CD4-positive, alpha-beta T cell (primary cell): Measurements from ENCODE around the gene ZNF784. TPM values are rescaled to one million over a fixed set of nuclear protein-coding genes. Genes with fewer than 3 reads are reported as not detected.

ENCODE experiments used
- ATAC-seq: fragments of 200-7000 bp; cut with Tn5 transposase; one replicate; pipeline ENCODE4 v1.10.0; 2022; ENCODE audit warnings: mild to moderate bottlenecking; ENCODE audit not compliant: poor library complexity
- CTCF ChIA-PET: fragments of 350-600 bp; sonication (Branson Sonifier 250); formaldehyde crosslinking; loops from one replicate; lab custom pipeline; 2021; ENCODE audit warnings: antibody characterized with exemption, inconsistent platforms; lab: Charles Lee
- POLR2A ChIA-PET: fragments of 350-600 bp; sonication (Branson Sonifier 250); formaldehyde crosslinking; loops from one replicate; lab custom pipeline; 2021; ENCODE audit warnings: antibody characterized with exemption, inconsistent platforms; lab: Charles Lee
- DNase-seq, 14 experiments: peaks; one replicate each; pipeline ENCODE4 v3.0.0-alpha.2; 2013 to 2020; ENCODE audit warnings: mixed read lengths in 2 of 14
- H3K27ac ChIP-seq, 2 donors: one replicate each; pipeline versions ENCODE4 v1.5.1 to v1.7.0; 2013; ENCODE audit warnings: low read length in 2 of 2, low read depth in 1 of 2, mild to moderate bottlenecking in 1 of 2
- H3K27me3 ChIP-seq, 2 experiments: 1 replicate in 1 of 2; 2 replicates in 1 of 2; pipeline versions ENCODE4 v1.6.1 to v1.7.0; 2013; ENCODE audit warnings: low read length in 2 of 2, control low read depth in 1 of 2, mild to moderate bottlenecking in 1 of 2, moderate library complexity in 1 of 2; ENCODE audit not compliant: insufficient read depth in 2 of 2, control insufficient read depth in 1 of 2
- H3K36me3 ChIP-seq: one replicate; pipeline ENCODE4 v1.6.1; 2013; ENCODE audit warnings: low read length, control low read depth; ENCODE audit not compliant: insufficient read depth
- H3K4me1 ChIP-seq: one replicate; pipeline ENCODE4 v1.6.1; 2013; ENCODE audit warnings: low read length, control low read depth; ENCODE audit not compliant: insufficient read depth
- H3K4me3 ChIP-seq: one replicate; pipeline ENCODE4 v1.5.1; 2013; ENCODE audit warnings: mild to moderate bottlenecking, low read length, moderate library complexity
- H3K9me3 ChIP-seq, 2 experiments: 1 replicate in 1 of 2; 2 replicates in 1 of 2; pipeline versions ENCODE4 v1.6.1 to v1.7.0; 2013; ENCODE audit warnings: low read length in 2 of 2, mild to moderate bottlenecking in 2 of 2, control low read depth in 1 of 2, moderate library complexity in 1 of 2; ENCODE audit not compliant: control insufficient read depth in 1 of 2, insufficient read depth in 1 of 2
- H3K27ac Mint-ChIP-seq: one replicate; pipeline ENCODE4 v1.8.0; 2020; ENCODE audit warnings: mixed read lengths
- H3K27me3 Mint-ChIP-seq: one replicate; pipeline ENCODE4 v1.8.0; 2021; ENCODE audit warnings: mixed read lengths
- H3K36me3 Mint-ChIP-seq: one replicate; pipeline ENCODE4 v1.8.0; 2021; ENCODE audit warnings: low read depth, mixed read lengths
- H3K4me1 Mint-ChIP-seq: one replicate; pipeline ENCODE4 v1.8.0; 2021; ENCODE audit warnings: low read depth, mixed read lengths
- H3K4me3 Mint-ChIP-seq: one replicate; pipeline ENCODE4 v1.8.0; 2020; ENCODE audit warnings: mild to moderate bottlenecking, mixed read lengths
- H3K9me3 Mint-ChIP-seq: one replicate; pipeline ENCODE4 v1.8.0; 2020; ENCODE audit warnings: mixed read lengths
- intact Hi-C, 2 experiments: fragments of 100-400 bp; cut with DNase I in 1 of 2; cut with micrococcal nuclease in 1 of 2; formaldehyde crosslinking; loops; one replicate each; pipeline versions ENCODE4 v1.15.1 to v1.9.0; 2023 to 2025; cut with DNase I, micrococcal nuclease
- total RNA-seq, 174 experiments: library from RNA in 2 of 174; stranded (reverse) in 2 of 174; gene quantifications; one replicate each; pipeline ENCODE4 v1.2.3 and lab custom pipeline; 2021 to 2026
- TF ChIP-seq, protein P1 (sequence below): fragments of 200-600 bp; IDR thresholded peaks from one replicate; pipeline ENCODE4 v1.8.0; 2022; ENCODE audit warnings: antibody characterized with exemption, mild to moderate bottlenecking

The ZNF784 gene
- total RNA-seq, 2 experiments from 2014 or later = 11.2 to 11.8 TPM

- no peak for ATAC-seq
- intact Hi-C loops = loop anchor here (1.0 to 10.0 kb wide), 4 partner anchors 15 to 1461 kb away; partner anchors contain the start of genes EPN1 (in 2 of the 2), PPP1R12C (in 1 of the 2) and TSEN34 (in 1 of the 2)
These were observed 31.3 kb upstream of the ZNF784 start for GRCh38 chr19:55655648-55656040.

DNA sequence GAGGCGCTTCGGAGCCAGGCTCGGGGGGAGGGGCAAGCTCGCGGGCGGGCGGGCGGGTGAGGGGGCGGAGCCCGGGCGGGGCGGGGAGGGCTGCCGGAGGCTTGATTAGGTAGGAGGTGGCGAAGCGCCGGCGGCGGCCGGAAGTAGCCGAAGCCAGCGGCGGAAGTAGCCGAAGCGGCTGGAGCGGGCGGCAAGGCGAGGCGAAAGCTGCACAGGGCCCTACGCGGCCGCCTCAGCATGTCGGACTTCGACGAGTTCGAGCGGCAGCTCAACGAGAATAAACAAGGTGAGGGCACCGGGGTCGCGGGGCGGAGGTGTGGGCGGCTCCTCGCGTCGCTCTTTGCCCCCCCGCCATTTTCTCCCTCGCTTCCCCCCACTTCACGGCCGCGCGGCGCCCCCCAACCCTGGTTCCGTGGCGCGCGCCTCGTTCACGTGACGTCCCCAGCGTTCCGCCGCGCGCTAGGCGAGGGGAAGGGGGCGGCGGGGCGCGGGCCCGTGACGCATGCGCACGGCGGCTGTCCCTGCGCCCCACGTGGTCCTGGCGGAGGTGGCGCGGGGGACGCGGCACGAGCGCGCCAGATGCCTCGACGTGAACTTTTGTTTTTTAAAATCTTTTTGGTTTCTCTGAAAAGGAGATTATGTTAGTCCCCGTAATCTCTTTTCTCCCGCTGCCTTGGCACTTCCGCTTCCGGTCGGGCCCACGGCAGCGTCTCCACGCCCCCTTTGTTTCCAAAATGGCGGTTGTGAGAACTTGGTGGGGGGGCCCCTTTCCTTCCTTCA, 30.7 kb upstream of the ZNF784 start, which contains the start of gene U2AF2:
U2AF2 (plus strand) TSS at position 168 of the 780 bp plus-strand sequence; CDS start at position 238, 70 bp downstream.
- TF ChIP-seq, protein P1, sequence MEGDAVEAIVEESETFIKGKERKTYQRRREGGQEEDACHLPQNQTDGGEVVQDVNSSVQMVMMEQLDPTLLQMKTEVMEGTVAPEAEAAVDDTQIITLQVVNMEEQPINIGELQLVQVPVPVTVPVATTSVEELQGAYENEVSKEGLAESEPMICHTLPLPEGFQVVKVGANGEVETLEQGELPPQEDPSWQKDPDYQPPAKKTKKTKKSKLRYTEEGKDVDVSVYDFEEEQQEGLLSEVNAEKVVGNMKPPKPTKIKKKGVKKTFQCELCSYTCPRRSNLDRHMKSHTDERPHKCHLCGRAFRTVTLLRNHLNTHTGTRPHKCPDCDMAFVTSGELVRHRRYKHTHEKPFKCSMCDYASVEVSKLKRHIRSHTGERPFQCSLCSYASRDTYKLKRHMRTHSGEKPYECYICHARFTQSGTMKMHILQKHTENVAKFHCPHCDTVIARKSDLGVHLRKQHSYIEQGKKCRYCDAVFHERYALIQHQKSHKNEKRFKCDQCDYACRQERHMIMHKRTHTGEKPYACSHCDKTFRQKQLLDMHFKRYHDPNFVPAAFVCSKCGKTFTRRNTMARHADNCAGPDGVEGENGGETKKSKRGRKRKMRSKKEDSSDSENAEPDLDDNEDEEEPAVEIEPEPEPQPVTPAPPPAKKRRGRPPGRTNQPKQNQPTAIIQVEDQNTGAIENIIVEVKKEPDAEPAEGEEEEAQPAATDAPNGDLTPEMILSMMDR = no peak
- ChIA-PET POLR2A (interaction anchor here (0.7 to 3.9 kb wide), 35 partner anchors 8 to 1540 kb away, joined by 3 to 43 read pairs (median 4); partner anchors contain the start of genes CNOT3, FIZ1, KMT5C and LENG8), CTCF (interaction anchor here (0.7 to 2.5 kb wide), 4 partner anchors 17 to 316 kb away, joined by 3 to 29 read pairs (median 6); partner anchors contain the start of gene FIZ1)
- peak; percentile 95 to 98 (median 98) for DNase-seq
- H3K4me1 Mint-ChIP-seq = peaks cover 40% of the 10 kb centered on the region
- peaks cover 37% of the 10 kb centered on the region for H3K36me3 Mint-ChIP-seq
- peaks cover 51% of the 10 kb centered on the region for H3K4me1 ChIP-seq
- peak; percentile 5 for ATAC-seq
- no peaks in the 10 kb centered on the region for H3K27me3 ChIP-seq
- H3K27ac Mint-ChIP-seq = peak within 1 kb of the TSS; percentile 93
- peak within 1 kb of the TSS; percentile 70 for H3K4me3 ChIP-seq
- intact Hi-C loops = loop anchor here (1.0 to 10.0 kb wide), 4 partner anchors 20 to 1460 kb away; partner anchors contain the start of genes EPN1 (in 2 of the 2), FIZ1 (in 2 of the 2), PPP1R12C (in 1 of the 2) and TSEN34 (in 1 of the 2)
- no peaks in the 10 kb centered on the region for H3K9me3 ChIP-seq
- peak within 1 kb of the TSS; percentile 94 for H3K4me3 Mint-ChIP-seq
- no peaks in the 10 kb centered on the region for H3K27me3 Mint-ChIP-seq
- peaks cover 19% of the 10 kb centered on the region for H3K36me3 ChIP-seq
- no peaks in the 10 kb centered on the region for H3K9me3 Mint-ChIP-seq
- peak within 1 kb of the TSS; percentile 100 for H3K27ac ChIP-seq

More at GRCh38 chr19:55655648-55656040, 31.3 kb upstream of the ZNF784 start:
- H3K27ac ChIP-seq = peak overlapping the region; percentile 100
- Mint-ChIP-seq H3K36me3 (peaks cover 43% of the 10 kb centered on the region), H3K9me3 (no peaks in the 10 kb centered on the region), H3K27ac (peak overlapping the region; percentile 93), H3K4me3 (peak overlapping the region; percentile 94), H3K27me3 (no peaks in the 10 kb centered on the region), H3K4me1 (peaks cover 36% of the 10 kb centered on the region)
- DNase-seq = no peak
- ChIA-PET POLR2A (interaction anchor here (1.5 to 2.0 kb wide), 2 partner anchors 19 to 30 kb away, joined by 3 to 35 read pairs; partner anchors contain the start of genes EPN1 and ZNF784), CTCF (no interaction called here)
- peaks cover 54% of the 10 kb centered on the region for H3K4me1 ChIP-seq
- no peaks in the 10 kb centered on the region for H3K9me3 ChIP-seq
- TF ChIP-seq, protein P1 = no peak
- peak overlapping the region; percentile 70 for H3K4me3 ChIP-seq
- no peaks in the 10 kb centered on the region for H3K27me3 ChIP-seq
- peaks cover 25% of the 10 kb centered on the region for H3K36me3 ChIP-seq

DNA sequence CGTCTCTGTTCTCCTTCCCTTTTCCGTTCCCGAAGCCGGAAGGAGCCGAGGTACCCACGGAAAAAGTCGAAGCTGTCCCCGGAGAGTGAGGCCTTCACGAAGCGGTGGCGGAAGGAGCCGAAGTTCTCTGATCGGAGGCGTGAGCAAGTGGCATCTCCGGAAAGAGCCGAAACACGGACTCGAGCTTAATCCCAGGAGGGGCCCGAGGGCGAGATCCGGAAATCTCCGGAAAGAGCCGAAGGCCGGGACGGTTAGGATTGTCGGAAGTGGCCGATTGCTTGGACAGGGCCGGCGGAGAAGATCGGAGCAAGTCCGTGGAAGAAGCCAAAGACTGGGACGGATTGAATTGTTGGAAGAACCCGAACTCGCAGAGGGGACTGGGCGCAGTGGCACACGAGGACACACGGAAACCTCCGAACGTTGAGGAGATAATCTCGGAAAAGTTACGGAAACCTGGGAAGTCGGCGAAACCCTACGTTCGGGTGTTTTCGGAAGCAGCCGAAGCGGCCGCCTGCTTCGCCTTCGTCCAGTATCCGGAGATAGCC, 30.0 kb upstream of the ZNF784 start:
- Mint-ChIP-seq H3K9me3 (no peaks in the 10 kb centered on the region), H3K27me3 (no peaks in the 10 kb centered on the region), H3K4me1 (peaks cover 45% of the 10 kb centered on the region), H3K36me3 (peaks cover 33% of the 10 kb centered on the region), H3K27ac (peak overlapping the region; percentile 93), H3K4me3 (peak overlapping the region; percentile 94)
- H3K4me3 ChIP-seq = peak overlapping the region; percentile 70
- CTCF ChIA-PET = interaction anchor here (0.7 to 2.5 kb wide), 5 partner anchors 16 to 315 kb away, joined by 3 to 29 read pairs (median 5); partner anchors contain the start of genes FIZ1 and ZNF865
- POLR2A ChIA-PET = interaction anchor here (0.6 to 3.9 kb wide), 37 partner anchors 8 to 1539 kb away, joined by 3 to 43 read pairs (median 4); partner anchors contain the start of genes CNOT3, FIZ1, HSPBP1 and KMT5C
- no peaks in the 10 kb centered on the region for H3K9me3 ChIP-seq
- ATAC-seq (peak; percentile 79), DNase-seq (peak; percentile 97 to 100 (median 99))
- intact Hi-C loops = loop anchor here (1.0 to 10.0 kb wide), 2 partner anchors 55 to 1460 kb away; partner anchors contain the start of genes FIZ1 (in 2 of the 2) and TSEN34 (in 1 of the 2)
- no peaks in the 10 kb centered on the region for H3K27me3 ChIP-seq
- H3K4me1 ChIP-seq = peaks cover 46% of the 10 kb centered on the region
- peak overlapping the region; percentile 96 to 100 for H3K27ac ChIP-seq
- TF ChIP-seq, protein P1 = no peak
- peaks cover 13% of the 10 kb centered on the region for H3K36me3 ChIP-seq
